Glutamatergic neuron (in vitro differentiated cells): ENCODE results near the gene DHFR2. TPM values are rescaled to one million over a fixed set of nuclear protein-coding genes. Genes with fewer than 3 reads are reported as not detected.

ENCODE experiments used
- DNase-seq: peaks from one replicate; pipeline ENCODE4 v3.0.0; 2022
- H3K27ac Mint-ChIP-seq: one replicate; pipeline ENCODE4 v1.8.0; 2020; ENCODE audit warnings: mild to moderate bottlenecking, mixed read lengths, inconsistent platforms; ENCODE audit not compliant: unreplicated experiment
- H3K27me3 Mint-ChIP-seq: one replicate; pipeline ENCODE4 v1.8.0; 2020; ENCODE audit warnings: mild to moderate bottlenecking, moderate library complexity, mixed read lengths, inconsistent platforms; ENCODE audit not compliant: unreplicated experiment
- H3K36me3 Mint-ChIP-seq: one replicate; pipeline ENCODE4 v1.8.0; 2020; ENCODE audit warnings: mild to moderate bottlenecking, mixed read lengths, inconsistent platforms; ENCODE audit not compliant: unreplicated experiment
- H3K4me1 Mint-ChIP-seq: one replicate; pipeline ENCODE4 v1.8.0; 2020; ENCODE audit warnings: mild to moderate bottlenecking, low read depth, mixed read lengths, inconsistent platforms; ENCODE audit not compliant: unreplicated experiment
- H3K4me3 Mint-ChIP-seq: one replicate; pipeline ENCODE4 v1.8.0; 2020; ENCODE audit warnings: mild to moderate bottlenecking, mixed read lengths, inconsistent platforms; ENCODE audit not compliant: unreplicated experiment
- H3K9me3 Mint-ChIP-seq: one replicate; pipeline ENCODE4 v1.8.0; 2020; ENCODE audit warnings: mild to moderate bottlenecking, moderate library complexity, mixed read lengths, inconsistent platforms; ENCODE audit not compliant: unreplicated experiment
- CTCF ChIP-seq: fragments of 200-600 bp; sonication (generic); IDR thresholded peaks from one replicate; pipeline ENCODE4 v1.5.0; 2021; ENCODE audit not compliant: partially characterized antibody, unreplicated experiment
- total RNA-seq: library from RNA; stranded (reverse); fragmentation: NEBNext Ultra II Directional; extraction: Animal tissue kit (Norgen Biotek cat#: 25700); gene quantifications from one replicate; pipeline ENCODE4 v1.2.1, GENCODE V29; 2021; ENCODE audit not compliant: unreplicated experiment

The DHFR2 gene
- total RNA-seq, 1 donor from 2014 or later, result 3.5 TPM

- Mint-ChIP-seq H3K36me3 (peaks cover 14% of the 10 kb centered on the region), H3K9me3 (peaks cover 10% of the 10 kb centered on the region), H3K27ac (no peak overlapping the region), H3K4me1 (no peaks in the 10 kb centered on the region), H3K4me3 (no peak overlapping the region), H3K27me3 (peaks cover 5% of the 10 kb centered on the region)
- no peak for DNase-seq
- TF ChIP-seq CTCF, result no peak
Observed at GRCh38 chr3:94043285-94043684, 19.4 kb downstream of the DHFR2 start.

GRCh38 chr3:94036909-94037507, 25.7 kb downstream of the DHFR2 start:
- Mint-ChIP-seq H3K4me3 (no peak overlapping the region), H3K27ac (no peak overlapping the region), H3K9me3 (no peaks in the 10 kb centered on the region), H3K27me3 (no peaks in the 10 kb centered on the region), H3K36me3 (no peaks in the 10 kb centered on the region), H3K4me1 (no peaks in the 10 kb centered on the region)
- no peak for DNase-seq
- TF ChIP-seq CTCF, result peak; percentile 70

GRCh38 chr3:94028093-94028837, 34.5 kb downstream of the DHFR2 start, which contains the start of gene STX19:
STX19 (minus strand) TSS chr3:94028597; CDS start chr3:94015269, 13,328 bp downstream.
- Mint-ChIP-seq H3K4me3 (no peak within 1 kb of the TSS), H3K4me1 (no peaks in the 10 kb centered on the region), H3K9me3 (no peaks in the 10 kb centered on the region), H3K27me3 (no peaks in the 10 kb centered on the region), H3K27ac (no peak within 1 kb of the TSS), H3K36me3 (no peaks in the 10 kb centered on the region)
- no peak for TF ChIP-seq CTCF
- DNase-seq, result no peak

GRCh38 chr3:94026623-94027022, 36.1 kb downstream of the DHFR2 start:
- H3K27ac Mint-ChIP-seq, result no peak overlapping the region
- no peak for TF ChIP-seq CTCF

GRCh38 chr3:94024385-94024784, 38.3 kb downstream of the DHFR2 start:
- TF ChIP-seq CTCF, result no peak
- H3K27ac Mint-ChIP-seq, result no peak overlapping the region
- H3K4me1 Mint-ChIP-seq, result peaks cover 2% of the 10 kb centered on the region
- no peak for DNase-seq
- no peak overlapping the region for H3K4me3 Mint-ChIP-seq
- no peaks in the 10 kb centered on the region for H3K27me3 Mint-ChIP-seq
- H3K36me3 Mint-ChIP-seq, result no peaks in the 10 kb centered on the region
- H3K9me3 Mint-ChIP-seq, result peaks cover 2% of the 10 kb centered on the region

More at GRCh38 chr3:94026623-94027022, 36.1 kb downstream of the DHFR2 start:
- H3K4me1 Mint-ChIP-seq, result no peaks in the 10 kb centered on the region
- no peaks in the 10 kb centered on the region for H3K9me3 Mint-ChIP-seq
- H3K27me3 Mint-ChIP-seq, result no peaks in the 10 kb centered on the region
- DNase-seq, result no peak
- H3K36me3 Mint-ChIP-seq, result no peaks in the 10 kb centered on the region
- H3K4me3 Mint-ChIP-seq, result no peak overlapping the region
